IPS-NIHi7 (cell line): Measurements from ENCODE around the gene NANOS3.
"Not testable (repeated sequence)": the region's sequence is repeated elsewhere in the genome, so short reads cannot be mapped to it uniquely, and the experiment has no call there.

ENCODE experiments used
- DNase-seq: peaks from one replicate; pipeline ENCODE4 v3.0.0; 2012; ENCODE audit warnings: mixed read lengths; ENCODE audit errors: extremely low spot score

NANOS3 gene

GRCh38 chr19:13920940-13921747 lies 44.2 kb downstream of the NANOS3 start:
- peak; percentile 61 for DNase-seq

GRCh38 chr19:13922118-13922517 lies 45.2 kb downstream of the NANOS3 start:
- not testable (repeated sequence) for DNase-seq

GRCh38 chr19:13923194-13923987 lies 46.5 kb downstream of the NANOS3 start:
- DNase-seq: peak; percentile 3

- DNase-seq: no peak
Observed at GRCh38 chr19:13926010-13926409, 49.1 kb downstream of the NANOS3 start.

- no peak for DNase-seq
Observed at GRCh38 chr19:13926715-13927114, 49.8 kb downstream of the NANOS3 start.

- DNase-seq: peak; percentile 10
Observed at GRCh38 chr19:13929340-13929739, 52.4 kb downstream of the NANOS3 start.

GRCh38 chr19:13929956-13930355 lies 53.0 kb downstream of the NANOS3 start:
- DNase-seq: peak; percentile 14
